ENCODE data around the gene KRT23. TPM values are rescaled to one million over a fixed set of nuclear protein-coding genes. Genes with fewer than 3 reads are reported as not detected.

KRT23 gene
- total and polyA plus RNA-seq, 2 of the 13 experiments (the other 11 are each of a cell fraction or from before 2014, with no cell fraction given), result 24.7 to 51.1 TPM

- 0 out of 2 replicates have a peak, but pooled peaks have one; percentile 17 for TF ChIP-seq STAG1 (CRISPR knock-in tag; IDR thresholded peaks at IDR 0.05)
- no peak for TF ChIP-seq ZNF614 (CRISPR knock-in tag; IDR thresholded peaks at IDR 0.05; ENCODE audit: borderline replicate concordance)
- TF ChIP-seq HOXA9 (CRISPR knock-in tag; IDR thresholded peaks at IDR 0.05; ENCODE audit: borderline replicate concordance), result no peak
- TF ChIP-seq ZBTB40 (IDR thresholded peaks at IDR 0.05), result no peak
- no peak for TF ChIP-seq ZBTB40 (CRISPR knock-in tag; IDR thresholded peaks at IDR 0.05)
Measured at GRCh38 chr17:40986920-40987319, 49.5 kb upstream of the KRT23 start (continued).
